GM20000 (cell line): ENCODE measurements around the gene DSCAM.

ENCODE experiments used
- DNase-seq: peaks from one replicate; pipeline ENCODE4 v3.0.0; 2012; ENCODE audit warnings: low spot score
- CTCF ChIP-seq: IDR thresholded peaks from 2 replicates; pipeline ENCODE4 v1.5.1; 2012; ENCODE audit warnings: mild to moderate bottlenecking, control low read depth; ENCODE audit errors: extremely low read depth, missing control alignments

Gene DSCAM

GRCh38 chr21:40827509-40827908 lies 19.4 kb downstream of the DSCAM start:
- no peak for DNase-seq

GRCh38 chr21:40819071-40819900 lies 27.7 kb downstream of the DSCAM start:
- DNase-seq, result no peak
- TF ChIP-seq CTCF, result no peak

More at GRCh38 chr21:40827509-40827908, 19.4 kb downstream of the DSCAM start:
- no peak for TF ChIP-seq CTCF

GRCh38 chr21:40813918-40814317 lies 33.0 kb downstream of the DSCAM start:
- no peak for DNase-seq
- no peak for TF ChIP-seq CTCF

GRCh38 chr21:40809673-40810197 lies 37.2 kb downstream of the DSCAM start:
- DNase-seq, result no peak
- TF ChIP-seq CTCF, result no peak

GRCh38 chr21:40803101-40803500 lies 43.9 kb downstream of the DSCAM start:
- DNase-seq, result no peak
- no peak for TF ChIP-seq CTCF

- no peak for TF ChIP-seq CTCF
- no peak for DNase-seq
Measured at GRCh38 chr21:40800126-40800525, 46.8 kb downstream of the DSCAM start.

GRCh38 chr21:40797891-40798290 lies 49.1 kb downstream of the DSCAM start:
- no peak for DNase-seq
- no peak for TF ChIP-seq CTCF
